ENCODE data around the gene TRPC4.

TRPC4 gene

GRCh38 chr13:37869756-37870488, at the start of gene TRPC4:
Gene TRPC4, minus strand, starts transcription at chr13:37869772. Its CDS starts 86,439 bp downstream, at chr13:37783333.
- no peak for DNase-seq

GRCh38 chr13:37918751-37919150, 49.2 kb upstream of the TRPC4 start:
- no peak for DNase-seq

- DNase-seq = no peak
Measured at GRCh38 chr13:37918116-37918714, 48.6 kb upstream of the TRPC4 start.

- no peak for DNase-seq
Measured at GRCh38 chr13:37914781-37915391, 45.3 kb upstream of the TRPC4 start.

GRCh38 chr13:37910790-37911189, 41.2 kb upstream of the TRPC4 start:
- no peak for DNase-seq

- no peak for DNase-seq
Measured at GRCh38 chr13:37906880-37907279, 37.3 kb upstream of the TRPC4 start.

GRCh38 chr13:37905736-37906135, 36.2 kb upstream of the TRPC4 start:
- no peak for DNase-seq

- no peak for DNase-seq
Measured at GRCh38 chr13:37899753-37900152, 30.2 kb upstream of the TRPC4 start.

GRCh38 chr13:37893321-37893720, 23.7 kb upstream of the TRPC4 start:
- DNase-seq = no peak

GRCh38 chr13:37889820-37890219, 20.2 kb upstream of the TRPC4 start:
- no peak for DNase-seq

- DNase-seq = no peak
Measured at GRCh38 chr13:37889102-37889501, 19.5 kb upstream of the TRPC4 start.

GRCh38 chr13:37886879-37887278, 17.3 kb upstream of the TRPC4 start:
- no peak for DNase-seq

- DNase-seq = no peak
Measured at GRCh38 chr13:37884674-37885073, 15.1 kb upstream of the TRPC4 start.

GRCh38 chr13:37884026-37884425, 14.5 kb upstream of the TRPC4 start:
- no peak for DNase-seq

GRCh38 chr13:37878921-37879320, 9.3 kb upstream of the TRPC4 start:
- no peak for DNase-seq

GRCh38 chr13:37878496-37878895, 8.9 kb upstream of the TRPC4 start:
- DNase-seq = no peak

- no peak for DNase-seq
Measured at GRCh38 chr13:37870895-37871550, 1.5 kb upstream of the TRPC4 start.

GRCh38 chr13:37870489-37870845, 895 bp upstream of the TRPC4 start:
- no peak for DNase-seq

GRCh38 chr13:37869506-37869755, 141 bp downstream of the TRPC4 start:
- DNase-seq = no peak

GRCh38 chr13:37868691-37869505, 674 bp downstream of the TRPC4 start:
- DNase-seq = no peak

- no peak for DNase-seq
Measured at GRCh38 chr13:37863708-37864107, 5.9 kb downstream of the TRPC4 start.

GRCh38 chr13:37835392-37835791, 34.2 kb downstream of the TRPC4 start:
- DNase-seq = no peak

GRCh38 chr13:37833411-37833810, 36.2 kb downstream of the TRPC4 start:
- DNase-seq = no peak
